OCI-LY3 (cell line): ENCODE measurements around the gene SNAPC2.

Experiments
- EZH2phosphoT487 ChIP-seq: fragments of 200-600 bp; shearing (Covaris generic); IDR thresholded peaks from 2 replicates; pipeline ENCODE4 v1.6.1; 2018; ENCODE audit warnings: antibody characterized with exemption, mixed run types, low read depth
- TF ChIP-seq, protein P1 (sequence below): fragments of 200-600, 300-600 bp; sonication (generic); IDR thresholded peaks from 2 replicates; pipeline ENCODE4 v1.5.1; 2014; ENCODE audit warnings: antibody characterized with exemption, low read length, low read depth

DNA sequence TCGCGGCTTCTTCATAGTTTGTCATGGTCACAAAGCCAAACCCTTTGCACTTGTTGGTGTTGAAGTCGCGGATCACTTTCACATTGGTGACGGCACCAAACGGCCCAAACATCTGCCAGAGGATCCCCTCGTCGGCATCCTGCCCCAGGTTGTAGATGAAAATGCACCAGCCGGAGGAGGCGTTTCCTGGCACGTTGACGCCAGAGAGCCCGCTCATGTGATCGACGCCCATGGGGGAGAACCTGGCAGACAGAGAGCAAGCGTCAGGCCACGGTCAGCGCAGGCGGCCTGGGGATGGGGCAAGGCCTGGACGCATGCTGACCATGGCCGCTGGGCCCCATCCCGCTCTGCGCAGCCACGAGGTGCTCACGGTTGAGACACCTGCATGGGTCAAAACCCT is 43.4 kb downstream of the SNAPC2 start:
- TF ChIP-seq, protein P1, sequence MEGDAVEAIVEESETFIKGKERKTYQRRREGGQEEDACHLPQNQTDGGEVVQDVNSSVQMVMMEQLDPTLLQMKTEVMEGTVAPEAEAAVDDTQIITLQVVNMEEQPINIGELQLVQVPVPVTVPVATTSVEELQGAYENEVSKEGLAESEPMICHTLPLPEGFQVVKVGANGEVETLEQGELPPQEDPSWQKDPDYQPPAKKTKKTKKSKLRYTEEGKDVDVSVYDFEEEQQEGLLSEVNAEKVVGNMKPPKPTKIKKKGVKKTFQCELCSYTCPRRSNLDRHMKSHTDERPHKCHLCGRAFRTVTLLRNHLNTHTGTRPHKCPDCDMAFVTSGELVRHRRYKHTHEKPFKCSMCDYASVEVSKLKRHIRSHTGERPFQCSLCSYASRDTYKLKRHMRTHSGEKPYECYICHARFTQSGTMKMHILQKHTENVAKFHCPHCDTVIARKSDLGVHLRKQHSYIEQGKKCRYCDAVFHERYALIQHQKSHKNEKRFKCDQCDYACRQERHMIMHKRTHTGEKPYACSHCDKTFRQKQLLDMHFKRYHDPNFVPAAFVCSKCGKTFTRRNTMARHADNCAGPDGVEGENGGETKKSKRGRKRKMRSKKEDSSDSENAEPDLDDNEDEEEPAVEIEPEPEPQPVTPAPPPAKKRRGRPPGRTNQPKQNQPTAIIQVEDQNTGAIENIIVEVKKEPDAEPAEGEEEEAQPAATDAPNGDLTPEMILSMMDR: no peak
- no peak for TF ChIP-seq EZH2phosphoT487
